Activated naive CD4-positive, alpha-beta T cell treated with anti-CD3 and anti-CD28 coated beads, Interleukin-2, amount 50 U/mL, for 16 hours (primary cell): ENCODE data around the gene PLEKHO2.
A peak's percentile ranks its signal among the peaks of the same experiment; 100 is the strongest.

Experiments used
- DNase-seq: peaks from one replicate; pipeline ENCODE4 v3.0.0-alpha.2; 2020

Gene PLEKHO2

DNA sequence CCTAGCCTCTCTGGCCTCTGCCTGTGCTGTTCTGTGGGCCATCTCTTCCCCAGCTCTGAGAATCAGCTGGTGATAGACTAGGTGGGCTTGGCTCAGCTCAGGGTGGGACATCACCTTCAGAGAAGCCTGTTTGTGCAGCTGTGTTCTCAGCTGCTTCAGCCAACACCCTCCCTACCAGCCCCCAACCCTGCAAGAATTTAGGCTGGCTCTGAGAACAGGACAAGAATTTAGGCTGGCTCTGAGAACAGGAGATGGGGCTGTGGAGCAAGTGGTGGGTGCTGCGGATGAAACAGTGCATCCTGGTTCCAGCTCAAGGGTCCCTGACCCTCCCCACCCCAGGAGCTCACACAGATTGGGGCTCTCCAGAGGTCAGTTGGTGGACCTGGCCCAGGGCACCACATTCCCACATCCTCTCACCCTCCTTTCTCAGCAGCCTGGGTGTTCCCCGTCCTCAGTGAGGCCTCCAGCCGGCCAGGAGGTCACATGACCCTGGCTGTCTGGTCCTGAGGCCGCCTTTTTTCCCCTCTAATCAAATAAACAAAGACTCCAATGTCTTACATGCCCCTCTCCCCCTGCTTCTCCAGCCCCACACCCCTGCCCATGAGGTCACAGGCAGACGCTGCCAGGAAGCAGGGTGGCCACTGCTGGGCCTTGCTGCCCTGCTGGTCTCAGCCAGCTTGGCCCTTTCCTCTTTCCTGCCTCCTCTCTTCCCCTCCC lies 14.9 kb downstream of the PLEKHO2 start:
- no peak for DNase-seq

DNA sequence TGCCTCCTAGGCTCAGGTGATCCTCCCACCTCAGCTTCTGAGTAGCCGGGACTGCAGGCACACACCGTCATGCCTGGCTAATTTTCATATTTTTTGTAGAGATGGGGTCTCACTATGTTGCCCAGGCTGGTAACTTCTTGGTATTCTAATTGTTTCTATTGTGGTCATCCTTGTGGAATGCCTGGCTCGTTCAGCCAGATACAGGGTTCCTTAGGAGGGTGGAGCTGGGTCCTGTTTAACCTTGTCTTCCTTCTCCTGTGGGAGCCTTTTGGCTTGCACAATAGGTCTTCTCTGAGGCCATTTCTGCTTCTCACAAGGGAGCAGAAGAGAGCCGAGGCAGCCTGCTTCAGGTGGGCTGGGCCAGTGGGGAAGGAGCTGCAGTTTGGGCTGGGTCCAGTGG lies 15.7 kb downstream of the PLEKHO2 start:
- no peak for DNase-seq

DNA sequence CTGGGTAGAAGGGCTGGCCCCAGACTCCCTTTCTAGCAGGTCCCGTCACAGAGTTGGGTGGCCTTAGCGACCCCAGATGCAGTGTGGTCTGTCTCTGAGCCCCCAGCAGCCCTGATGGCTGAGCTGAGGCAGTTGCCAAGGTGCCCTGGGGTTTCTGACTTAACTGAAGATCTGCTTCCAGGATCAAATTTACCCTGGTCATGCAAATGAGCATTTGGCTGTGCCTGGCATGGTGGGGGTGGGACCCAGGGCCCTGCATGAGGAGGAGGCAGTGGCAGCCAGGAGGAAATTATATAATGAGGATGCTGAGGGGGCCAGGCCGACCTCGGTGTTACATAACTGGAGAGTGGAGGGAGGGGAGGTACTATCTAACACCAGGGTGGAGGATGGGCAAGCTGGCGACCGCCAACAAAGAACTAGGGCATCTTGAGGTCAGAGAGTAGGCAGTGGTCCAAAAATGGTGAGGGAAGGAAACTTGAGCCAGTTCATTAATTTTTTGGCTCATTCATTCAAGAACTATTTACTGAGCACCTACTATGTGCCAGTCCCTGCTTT lies 16.4 kb downstream of the PLEKHO2 start:
- DNase-seq, result no peak

DNA sequence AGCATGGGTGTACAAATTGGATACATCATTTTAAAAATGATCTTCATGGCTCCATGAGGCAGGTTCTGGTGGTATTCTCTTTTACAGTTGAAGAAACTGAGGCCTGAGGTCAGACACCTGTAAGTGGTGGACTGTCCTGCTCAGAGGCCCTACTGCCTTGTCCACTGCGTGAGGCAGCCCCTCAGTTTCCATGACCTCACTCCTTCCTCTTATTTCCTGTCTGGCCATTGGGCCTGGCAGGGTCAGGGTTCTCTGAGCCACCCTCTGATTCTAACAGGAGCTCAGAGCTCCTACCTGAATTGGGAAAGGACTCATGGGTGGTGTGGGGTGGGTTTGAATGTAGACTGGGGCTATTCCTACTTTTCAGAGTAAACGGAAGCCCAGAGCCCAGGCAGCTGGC lies 17.5 kb downstream of the PLEKHO2 start:
- no peak for DNase-seq

DNA sequence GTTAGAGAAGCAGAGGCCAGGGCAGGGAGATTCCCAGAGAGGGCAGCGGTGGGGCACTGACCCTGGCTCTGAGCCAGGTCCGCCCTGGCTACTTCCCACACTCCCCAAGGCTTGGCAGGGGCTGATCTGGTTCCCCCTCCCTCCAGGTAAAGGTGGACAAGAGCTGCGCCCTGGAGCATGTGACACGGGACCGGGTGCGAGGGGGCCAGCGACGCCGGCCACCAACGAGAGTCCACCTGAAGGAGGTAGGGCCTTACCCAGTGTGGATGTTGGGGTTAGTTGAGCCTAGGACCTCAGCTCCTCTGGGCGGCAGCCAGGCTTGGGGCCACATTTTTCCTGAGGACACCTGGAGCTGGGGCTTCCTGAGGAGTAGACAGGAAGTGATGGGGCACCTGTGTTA lies 19.6 kb downstream of the PLEKHO2 start:
- DNase-seq, result no peak

DNA sequence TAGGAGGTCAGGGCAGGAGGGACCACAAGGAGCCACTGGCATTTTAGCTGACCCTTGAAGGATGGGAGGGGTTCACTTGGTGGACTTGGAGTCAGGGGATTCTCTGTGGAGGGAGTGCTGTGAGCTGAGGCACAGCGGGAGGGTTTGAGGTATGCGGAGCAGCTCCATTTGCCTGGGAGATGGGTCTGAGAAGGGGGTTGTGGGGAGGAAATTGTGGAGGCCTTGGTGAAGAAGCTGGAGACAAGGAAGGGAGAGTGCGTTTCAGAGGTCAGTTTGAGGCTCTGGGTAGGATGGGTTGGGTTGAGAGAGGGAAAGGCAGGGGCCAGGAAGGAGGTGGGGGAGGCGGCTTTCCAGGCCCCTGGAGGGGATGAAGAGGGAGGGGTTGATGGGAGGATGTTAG lies 20.2 kb downstream of the PLEKHO2 start:
- DNase-seq, result no peak

DNA sequence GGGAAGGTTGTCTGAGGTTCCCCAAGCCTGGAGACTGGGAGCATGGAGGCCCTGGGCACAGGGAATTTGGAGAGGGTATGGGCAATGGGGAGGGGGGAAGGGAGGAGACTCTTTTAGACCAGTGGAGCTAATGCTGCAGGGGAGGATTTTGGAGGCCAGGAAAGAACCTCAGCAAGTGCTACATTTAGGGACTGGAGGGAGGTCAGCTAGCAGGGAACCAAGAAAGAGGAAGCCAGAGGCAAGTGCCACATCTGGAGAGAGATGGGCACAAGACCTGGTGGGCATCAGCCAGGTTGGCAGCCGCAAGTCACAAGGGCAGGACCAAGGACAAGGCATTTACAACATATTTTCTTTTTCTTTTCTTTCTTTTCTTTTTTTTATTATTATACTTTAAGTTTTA lies 20.7 kb downstream of the PLEKHO2 start:
- no peak for DNase-seq

DNA sequence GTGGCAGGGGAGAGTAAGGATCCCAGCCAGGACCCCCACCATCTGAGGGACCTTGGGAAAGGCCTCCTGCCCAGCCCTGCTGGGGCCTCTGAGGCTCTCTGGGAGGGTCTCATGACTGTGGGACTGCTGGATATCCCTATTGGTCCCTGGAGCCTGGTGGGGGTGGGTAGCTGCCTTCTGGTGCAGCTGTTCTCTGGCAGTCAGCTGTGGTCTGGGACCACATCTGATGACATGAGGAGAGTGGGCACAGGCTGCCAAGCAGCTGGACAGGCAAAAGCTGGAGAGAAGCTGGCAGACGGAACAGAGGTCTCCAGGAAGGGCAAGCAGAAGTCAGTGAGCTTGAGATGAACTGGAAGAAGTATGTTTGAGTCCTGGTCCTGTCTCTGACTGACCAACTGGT lies 22.4 kb downstream of the PLEKHO2 start:
- no peak for DNase-seq

DNA sequence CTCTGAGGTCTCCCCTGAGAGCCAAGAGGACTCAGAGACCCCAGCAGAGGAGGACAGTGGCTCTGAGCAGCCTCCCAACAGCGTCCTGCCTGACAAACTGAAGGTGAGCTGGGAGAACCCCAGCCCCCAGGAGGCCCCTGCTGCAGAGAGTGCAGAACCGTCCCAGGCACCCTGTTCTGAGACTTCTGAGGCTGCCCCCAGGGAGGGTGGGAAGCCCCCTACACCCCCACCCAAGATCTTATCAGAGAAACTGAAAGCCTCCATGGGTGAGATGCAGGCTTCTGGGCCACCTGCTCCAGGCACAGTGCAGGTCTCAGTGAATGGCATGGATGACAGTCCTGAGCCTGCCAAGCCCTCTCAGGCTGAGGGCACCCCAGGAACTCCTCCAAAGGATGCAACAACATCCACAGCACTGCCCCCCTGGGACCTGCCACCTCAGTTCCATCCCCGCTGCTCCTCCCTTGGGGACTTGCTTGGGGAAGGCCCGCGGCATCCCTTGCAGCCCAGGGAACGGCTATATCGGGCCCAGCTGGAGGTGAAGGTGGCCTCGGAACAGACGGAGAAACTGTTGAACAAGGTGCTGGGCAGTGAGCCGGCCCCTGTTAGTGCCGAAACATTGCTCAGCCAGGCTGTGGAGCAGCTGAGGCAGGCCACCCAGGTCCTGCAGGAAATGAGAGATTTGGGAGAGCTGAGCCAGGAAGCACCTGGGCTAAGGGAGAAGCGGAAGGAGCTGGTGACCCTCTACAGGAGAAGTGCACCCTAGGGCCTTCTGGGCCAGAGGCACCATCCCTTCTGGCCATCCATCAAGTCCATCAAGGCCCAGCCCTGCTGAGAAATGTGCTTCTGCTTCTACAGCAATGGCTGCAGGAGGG lies 23.6 kb downstream of the PLEKHO2 start:
- no peak for DNase-seq

DNA sequence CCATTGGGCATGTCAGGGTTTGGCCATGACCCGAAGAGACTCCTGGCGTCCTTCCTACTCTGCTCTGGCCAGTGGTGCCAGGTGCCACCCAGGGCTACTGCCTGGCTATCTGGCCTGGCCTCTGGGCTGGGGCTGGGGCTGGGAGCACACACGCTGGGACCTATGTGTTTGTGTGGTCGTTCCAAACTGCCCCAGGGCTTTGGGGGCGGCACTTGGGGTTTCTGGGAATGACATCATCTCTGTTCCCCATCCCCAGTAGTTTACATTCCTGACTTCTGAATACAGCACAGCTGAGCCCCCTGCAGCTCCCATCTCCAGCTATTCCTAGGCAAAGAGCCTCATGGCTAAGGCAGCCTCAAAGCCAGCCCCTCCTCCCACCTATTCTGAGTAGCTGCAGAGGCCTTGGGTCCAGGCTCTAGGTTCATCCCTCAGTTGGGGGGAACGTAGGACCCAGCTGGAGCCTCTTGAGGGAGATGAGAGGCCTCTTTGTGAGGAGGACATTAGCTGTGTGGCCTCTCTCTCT lies 24.3 kb downstream of the PLEKHO2 start:
- no peak for DNase-seq

DNA sequence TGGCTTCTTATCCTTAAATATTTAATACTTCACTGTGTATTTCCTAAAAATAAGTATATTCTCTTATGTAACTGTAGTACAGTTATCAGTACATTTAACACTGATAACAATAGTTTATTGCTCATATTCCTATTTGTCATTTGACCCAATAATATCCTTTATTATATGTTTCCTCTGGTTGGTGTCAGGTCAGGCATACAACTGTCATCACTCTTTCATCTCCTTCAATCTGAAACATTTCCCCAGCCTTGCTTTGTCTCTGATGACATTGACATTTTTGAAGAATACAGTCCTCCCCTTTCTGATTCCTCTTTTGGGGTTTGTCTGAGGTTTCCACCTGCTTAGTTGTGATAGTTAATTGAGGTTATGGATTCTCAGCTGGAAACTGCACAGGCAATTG lies 27.8 kb downstream of the PLEKHO2 start:
- no peak for DNase-seq

DNA sequence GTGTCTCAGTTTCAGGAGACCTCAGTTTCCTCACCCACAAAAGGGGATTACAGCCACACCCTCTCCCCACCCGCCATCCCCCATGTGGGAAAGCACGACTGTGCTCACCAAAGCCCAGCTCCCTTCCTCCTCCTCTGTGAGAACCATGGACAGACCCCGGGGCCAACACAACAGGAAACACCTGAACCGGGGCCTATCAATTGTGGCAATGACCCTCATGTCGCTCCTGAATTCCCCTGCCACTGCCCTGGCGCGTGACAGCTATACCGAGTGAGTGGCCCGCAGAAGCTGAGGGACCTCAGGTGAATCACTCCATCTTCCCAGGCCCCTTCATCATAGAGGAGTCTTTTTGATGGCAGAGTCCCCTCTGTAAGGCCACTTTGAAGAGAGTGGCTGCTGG lies 28.6 kb downstream of the PLEKHO2 start:
- DNase-seq, result no peak

DNA sequence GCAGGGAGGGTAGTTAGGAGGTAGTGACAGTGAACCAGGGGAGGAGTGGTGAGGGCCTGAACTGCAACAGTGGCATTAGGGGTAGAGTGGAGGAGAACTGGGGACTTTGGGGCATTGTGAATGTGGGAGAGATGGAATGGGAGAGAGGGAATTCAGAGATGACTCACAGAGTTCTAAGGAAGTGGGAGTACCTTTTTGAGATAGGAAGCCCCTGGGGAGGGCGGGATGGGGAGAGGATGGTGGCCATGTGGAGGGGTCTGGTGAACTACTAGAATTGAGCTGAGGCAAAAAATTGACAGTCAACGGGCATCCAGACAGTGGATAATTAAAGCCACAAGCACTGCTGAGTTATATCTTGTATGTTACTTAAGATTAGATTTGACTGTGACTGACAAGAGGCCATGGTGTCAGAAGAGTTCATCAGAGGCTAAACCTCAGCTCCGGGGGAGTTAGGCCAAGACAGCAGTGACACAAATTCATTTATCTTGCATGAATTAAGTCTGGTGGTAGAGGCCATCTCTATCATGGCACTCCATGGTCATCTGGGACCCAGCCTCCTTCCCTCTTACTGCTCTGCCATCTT lies 34.0 kb downstream of the PLEKHO2 start:
- no peak for DNase-seq

DNA sequence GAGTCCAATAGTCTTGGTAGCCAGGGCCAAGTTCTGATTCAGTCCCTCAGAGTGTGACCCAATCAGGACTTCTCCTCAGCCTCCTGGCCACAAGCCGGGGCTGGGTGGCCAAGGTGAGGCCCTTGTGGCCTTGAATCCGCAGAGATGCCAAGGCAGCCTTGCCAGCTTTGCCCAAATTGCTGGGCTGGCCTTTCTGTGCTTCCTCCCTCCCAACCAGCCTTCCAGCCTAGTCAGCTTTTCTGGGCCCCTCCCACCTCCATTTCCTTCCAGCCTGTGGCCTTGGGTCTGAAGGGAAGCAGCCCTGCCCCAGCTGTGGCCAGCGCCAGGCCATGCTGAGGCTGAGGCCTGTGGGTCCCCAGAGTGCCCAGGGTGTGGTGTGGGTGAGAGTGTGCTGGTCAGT lies 35.7 kb downstream of the PLEKHO2 start:
- DNase-seq, result no peak

DNA sequence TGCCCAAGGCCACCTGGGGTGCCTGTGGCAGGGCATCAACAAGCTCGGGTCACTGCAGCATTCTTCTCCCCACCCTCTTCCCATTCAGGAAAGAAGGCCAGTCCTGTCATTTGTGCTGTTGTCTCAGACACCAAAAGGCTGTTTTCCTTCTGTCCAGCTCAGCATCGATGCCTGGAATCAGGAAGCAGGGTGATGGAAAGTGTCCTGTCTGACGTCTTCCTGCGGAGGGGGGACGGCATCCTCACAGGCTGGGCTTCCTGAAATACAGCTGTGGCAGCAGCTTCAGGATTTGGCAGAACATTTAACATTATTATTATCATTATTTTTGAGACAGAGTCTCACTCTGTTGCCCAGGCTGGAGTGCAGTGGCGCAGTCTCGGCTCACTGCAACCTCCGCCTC lies 37.0 kb downstream of the PLEKHO2 start:
- DNase-seq, result no peak

DNA sequence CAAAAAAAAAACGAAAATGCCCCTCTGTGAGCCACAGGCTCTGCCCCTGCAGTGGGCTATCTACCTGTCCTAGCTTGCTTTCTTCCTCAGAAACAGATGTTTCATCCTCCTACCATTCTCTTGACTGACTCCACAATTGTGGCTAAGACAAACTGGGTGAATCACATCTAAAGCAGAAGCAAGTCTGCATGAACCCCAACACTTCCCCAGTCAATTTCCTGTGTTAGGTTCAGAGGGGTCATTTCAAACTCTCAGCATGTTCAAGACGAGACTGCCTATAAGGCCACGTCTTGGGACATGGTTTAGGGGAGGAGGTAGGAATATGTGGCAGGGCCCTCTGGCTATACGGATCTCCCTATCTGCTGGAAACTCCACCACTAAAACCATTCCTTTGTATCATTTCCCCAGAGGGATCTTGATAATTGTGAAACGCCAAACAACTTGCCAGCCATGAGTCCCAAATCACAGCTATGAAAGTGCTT lies 41.4 kb downstream of the PLEKHO2 start:
- no peak for DNase-seq

DNA sequence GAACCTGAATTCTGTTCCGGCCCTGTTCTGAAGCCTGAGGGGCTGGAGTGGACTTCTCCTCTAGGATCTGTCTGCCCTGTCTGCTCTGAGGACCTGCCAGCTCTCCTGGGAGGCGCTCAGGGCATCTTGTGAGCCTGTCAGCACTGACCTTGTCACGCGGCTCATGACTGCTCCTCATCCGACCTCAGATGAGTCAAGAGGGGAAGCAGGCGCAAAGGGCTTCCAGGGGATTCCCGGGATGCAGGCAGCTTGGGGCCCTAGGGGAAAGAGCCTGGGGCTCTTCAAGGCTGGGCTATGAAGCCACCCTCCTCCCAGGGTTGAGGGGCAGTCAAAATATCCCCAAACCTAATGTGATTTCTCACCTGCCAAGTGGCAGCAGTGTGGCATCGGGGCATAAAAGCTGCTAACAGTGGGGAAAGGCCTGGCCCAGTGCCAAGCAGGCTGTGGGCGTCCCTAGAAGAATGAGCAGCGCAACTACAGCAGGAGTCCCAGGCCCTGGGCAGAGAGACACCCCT lies 42.3 kb downstream of the PLEKHO2 start:
- peak; percentile 83 for DNase-seq

DNA sequence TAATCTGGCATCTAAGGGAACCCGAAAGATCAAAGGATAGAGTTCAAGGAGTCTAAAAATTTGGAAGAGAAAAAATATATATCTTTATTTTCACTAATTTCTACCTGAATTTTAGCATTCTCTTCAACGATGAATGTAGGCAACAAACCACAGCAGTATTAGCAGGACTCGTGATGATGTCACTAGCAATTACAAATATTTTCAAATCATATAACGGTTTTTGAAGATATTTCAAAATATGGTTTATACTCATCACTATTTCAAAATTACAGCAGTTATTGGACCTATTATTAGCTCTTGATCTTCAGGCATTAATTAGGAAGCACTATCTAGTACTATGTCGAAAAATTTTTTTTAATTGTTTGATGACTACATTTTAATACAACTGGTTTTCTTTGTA lies 43.0 kb downstream of the PLEKHO2 start:
- no peak for DNase-seq

DNA sequence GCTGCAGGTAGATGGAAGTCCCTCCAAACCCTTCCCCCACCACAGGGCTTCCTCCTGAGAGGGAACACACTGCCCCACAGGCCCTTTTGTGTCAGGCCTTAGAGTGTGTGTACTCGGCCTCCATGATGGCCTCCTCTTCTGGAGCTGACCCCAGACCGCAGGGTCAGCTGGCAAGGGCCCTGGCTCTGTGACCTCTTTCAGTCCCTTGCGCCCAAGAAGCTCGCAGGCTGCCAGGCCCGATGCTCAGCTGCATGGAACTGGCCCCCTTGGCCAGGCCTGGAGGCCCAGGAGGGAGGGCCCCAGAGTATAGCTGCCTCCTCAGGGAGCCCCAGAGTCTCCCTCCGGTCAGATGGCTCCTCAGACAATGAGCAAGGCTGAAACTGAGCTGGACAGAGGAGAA lies 46.6 kb downstream of the PLEKHO2 start:
- no peak for DNase-seq

DNA sequence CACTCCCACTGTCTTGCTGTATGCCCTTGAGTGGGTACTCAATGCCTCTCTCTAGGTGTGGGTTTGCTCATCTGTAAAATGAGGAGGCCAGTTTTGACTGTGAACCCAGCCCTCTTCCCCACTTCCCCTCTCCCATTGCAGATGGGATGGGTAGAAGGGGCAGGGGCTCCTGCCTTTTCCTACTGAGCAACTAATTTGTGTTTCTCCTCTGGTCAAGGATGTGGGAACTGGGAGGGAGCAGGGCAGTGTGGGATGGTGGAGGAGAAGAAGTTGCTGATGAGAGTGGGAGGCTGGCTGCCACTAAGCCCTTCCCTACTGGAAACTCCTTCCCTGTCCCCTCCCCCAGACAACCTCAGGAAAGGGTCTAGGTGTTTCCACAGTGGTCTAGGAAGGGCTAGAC lies 49.8 kb downstream of the PLEKHO2 start:
- DNase-seq, result no peak

DNA sequence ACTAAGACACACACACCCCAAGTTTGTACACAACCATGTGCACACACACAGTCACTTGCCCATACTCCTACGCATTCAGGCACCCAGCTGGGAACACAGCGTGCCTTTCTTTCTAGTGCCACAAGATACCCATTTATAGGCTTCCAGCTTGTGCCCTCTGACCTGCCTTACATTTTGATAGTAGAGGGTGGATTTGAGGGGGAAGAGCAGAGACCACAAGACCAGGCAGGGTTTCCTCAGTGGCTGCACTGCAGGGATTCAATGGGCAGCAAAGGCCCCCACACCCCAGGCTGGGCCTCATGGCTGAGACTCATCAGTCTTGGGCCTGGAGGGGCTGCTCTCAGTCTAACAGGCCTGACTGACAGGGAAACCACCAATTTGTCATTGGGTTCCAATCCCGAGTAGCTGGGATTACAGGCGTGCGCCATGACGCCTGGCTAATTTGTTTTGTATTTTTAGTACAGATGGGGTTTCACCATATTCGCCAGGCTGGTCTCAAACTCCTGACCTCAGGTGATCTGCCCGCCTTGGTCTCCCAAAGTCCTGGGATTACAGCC lies 51.2 kb downstream of the PLEKHO2 start:
- DNase-seq, result peak; percentile 23

DNA sequence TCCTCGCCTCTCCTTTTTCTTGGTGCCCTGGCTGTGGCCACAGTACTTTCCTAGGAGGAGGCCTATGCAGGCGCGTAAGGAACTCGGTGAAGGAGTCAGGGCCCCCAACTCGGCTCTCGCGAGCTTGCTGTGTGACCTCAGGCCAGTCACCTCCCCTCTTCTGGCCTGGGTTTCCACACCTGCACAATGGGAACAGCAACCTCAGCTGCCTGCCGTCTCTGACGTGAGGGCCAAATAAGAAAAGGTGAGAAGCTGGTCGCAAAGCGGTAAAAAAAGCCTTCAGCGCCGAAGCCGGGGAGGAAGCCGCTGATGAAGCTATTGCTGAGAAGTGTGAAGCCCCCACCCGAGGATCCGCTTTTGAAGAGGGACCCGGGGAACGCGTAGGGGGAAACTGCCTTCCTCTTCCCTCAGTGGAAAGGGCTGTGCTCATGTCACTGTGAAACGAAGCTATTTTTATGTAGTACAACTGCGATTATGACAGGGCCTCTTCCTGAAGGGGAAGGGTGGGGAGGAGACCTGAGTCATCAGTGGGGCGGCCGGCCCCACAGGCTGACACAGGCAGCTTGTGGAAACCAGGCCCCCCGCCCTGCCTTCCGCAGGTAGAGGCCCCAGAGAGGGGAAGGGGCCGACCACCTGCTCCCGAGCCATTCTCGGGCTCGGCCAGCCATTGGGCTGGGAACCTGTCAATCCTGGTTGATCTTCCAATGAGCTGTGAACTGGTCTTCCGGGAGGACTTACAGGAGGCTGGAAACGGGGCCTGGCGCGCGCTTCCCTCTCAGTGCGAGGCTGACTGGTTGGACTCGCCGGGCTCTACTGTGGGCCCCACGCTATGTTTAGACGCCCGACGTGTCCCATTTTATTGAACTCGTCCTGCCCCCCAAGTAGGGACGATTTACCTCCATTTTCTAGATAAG lies 52.0 kb downstream of the PLEKHO2 start:
- peak; percentile 98 for DNase-seq
